Peyer's patch (tissue), 4 donors: Measurements from ENCODE around the gene CACNG4.

Experiments used
- POLR2A ChIP-seq, 2 donors: fragments of 450-650 bp; IDR thresholded peaks; one replicate each; pipeline ENCODE4 v1.5.1; 2017; ENCODE audit warnings: antibody characterized with exemption in 2 of 2, mild to moderate bottlenecking in 2 of 2, moderate library complexity in 2 of 2
- TF ChIP-seq, protein P1 (sequence below), 6 experiments: fragments of 450-650 bp in 4 of 6; fragments of 200-600 bp in 2 of 6; sonication (generic) in 1 of 6; IDR thresholded peaks; one replicate each; pipeline ENCODE4 v1.5.1; 2017 to 2019; ENCODE audit warnings: antibody characterized with exemption in 6 of 6, mild to moderate bottlenecking in 3 of 6, moderate library complexity in 1 of 6

DNA sequence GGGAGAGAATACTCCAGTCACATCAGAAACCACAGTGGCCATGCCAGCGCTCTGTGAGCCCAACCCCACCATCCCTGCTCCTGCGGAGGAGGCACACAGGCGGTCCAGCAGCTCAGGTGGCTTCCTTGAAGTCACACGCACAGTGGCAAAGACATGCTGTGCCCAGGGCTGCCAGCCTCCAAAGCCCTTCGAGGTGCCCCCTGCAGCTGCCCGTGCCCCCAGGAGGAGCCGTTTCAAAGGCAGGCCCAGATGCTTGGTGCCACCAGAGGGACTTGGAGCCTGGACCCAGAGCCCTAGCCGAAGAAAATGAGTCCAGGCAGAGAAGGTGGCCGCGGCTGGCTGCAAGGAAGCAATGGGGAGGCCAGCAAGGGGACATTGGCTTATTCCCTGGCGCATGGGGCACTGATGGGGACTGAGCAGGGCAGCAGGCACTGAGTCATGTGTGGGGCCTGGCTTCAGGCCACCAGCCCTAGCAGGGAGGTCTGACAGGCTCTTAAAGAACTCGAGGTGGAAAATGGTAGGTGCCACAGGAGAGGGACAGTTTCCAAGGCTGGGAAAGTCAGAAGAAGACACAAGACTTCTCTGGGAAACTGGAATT, 62.6 kb downstream of the CACNG4 start:
- TF ChIP-seq POLR2A (IDR thresholded peaks at IDR 0.05) = no peak
- TF ChIP-seq, protein P1, sequence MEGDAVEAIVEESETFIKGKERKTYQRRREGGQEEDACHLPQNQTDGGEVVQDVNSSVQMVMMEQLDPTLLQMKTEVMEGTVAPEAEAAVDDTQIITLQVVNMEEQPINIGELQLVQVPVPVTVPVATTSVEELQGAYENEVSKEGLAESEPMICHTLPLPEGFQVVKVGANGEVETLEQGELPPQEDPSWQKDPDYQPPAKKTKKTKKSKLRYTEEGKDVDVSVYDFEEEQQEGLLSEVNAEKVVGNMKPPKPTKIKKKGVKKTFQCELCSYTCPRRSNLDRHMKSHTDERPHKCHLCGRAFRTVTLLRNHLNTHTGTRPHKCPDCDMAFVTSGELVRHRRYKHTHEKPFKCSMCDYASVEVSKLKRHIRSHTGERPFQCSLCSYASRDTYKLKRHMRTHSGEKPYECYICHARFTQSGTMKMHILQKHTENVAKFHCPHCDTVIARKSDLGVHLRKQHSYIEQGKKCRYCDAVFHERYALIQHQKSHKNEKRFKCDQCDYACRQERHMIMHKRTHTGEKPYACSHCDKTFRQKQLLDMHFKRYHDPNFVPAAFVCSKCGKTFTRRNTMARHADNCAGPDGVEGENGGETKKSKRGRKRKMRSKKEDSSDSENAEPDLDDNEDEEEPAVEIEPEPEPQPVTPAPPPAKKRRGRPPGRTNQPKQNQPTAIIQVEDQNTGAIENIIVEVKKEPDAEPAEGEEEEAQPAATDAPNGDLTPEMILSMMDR (IDR thresholded peaks at IDR 0.05) = no peak
